IMR-90 (cell line): Measurements from ENCODE around the gene P2RX5. TPM values are rescaled to one million over a fixed set of nuclear protein-coding genes. Genes with fewer than 3 reads are reported as not detected.

Source experiments
- ATAC-seq: fragments of 200-7000 bp; cut with Tn5 transposase; 2 replicates; pipeline ENCODE4 v1.9.1; 2020; ENCODE audit warnings: low read depth, mild to moderate bottlenecking, moderate library complexity
- BruUV-seq: library from RNA; stranded (reverse); fragments of 400-500 nt; replicated peaks from 2 replicates; lab custom pipeline; 2021; lab: Mats Ljungman, UMichigan
- CTCF ChIA-PET: fragments of 300-600 bp; formaldehyde crosslinking; extraction: SDS; loops from one replicate; lab custom pipeline; 2021; ENCODE audit warnings: antibody characterized with exemption; lab: Yijun Ruan, JAX
- POLR2A ChIA-PET: fragments of 300-600 bp; sonication (Branson Sonifier 250); formaldehyde crosslinking; loops from one replicate; lab custom pipeline; 2022; ENCODE audit warnings: antibody characterized with exemption; ENCODE audit not compliant: unreplicated experiment; lab: Charles Lee
- DNase-seq: peaks from one replicate; pipeline ENCODE4 v3.0.0; 2013
- H2AFZ ChIP-seq: replicated peaks from 2 replicates; pipeline ENCODE3; 2013; ENCODE audit warnings: low read length, mild to moderate bottlenecking; ENCODE audit not compliant: poor library complexity
- H2AK5ac ChIP-seq: 2 replicates; pipeline ENCODE4 v1.6.1; 2013; ENCODE audit warnings: low read depth, low read length, inconsistent platforms
- H2AK9ac ChIP-seq: replicated peaks from 2 replicates; pipeline ENCODE3; 2013; ENCODE audit warnings: mild to moderate bottlenecking, low read depth, low read length, moderate library complexity; ENCODE audit not compliant: poor library complexity
- H2BK120ac ChIP-seq: 2 replicates; pipeline ENCODE4 v1.6.1; 2013; ENCODE audit warnings: low read depth, low read length, inconsistent platforms
- H2BK15ac ChIP-seq: 3 replicates; pipeline ENCODE4 v1.6.1; 2013; ENCODE audit warnings: low read depth, low read length, inconsistent platforms
- H2BK20ac ChIP-seq: 2 replicates; pipeline ENCODE4 v1.6.1; 2013; ENCODE audit warnings: low read depth, mild to moderate bottlenecking, inconsistent platforms, low read length, moderate library complexity
- H2BK5ac ChIP-seq: 2 replicates; pipeline ENCODE4 v1.6.1; 2013; ENCODE audit warnings: mild to moderate bottlenecking, low read depth, low read length, inconsistent platforms; ENCODE audit not compliant: poor library complexity, severe bottlenecking
- H3K14ac ChIP-seq: replicated peaks from 2 replicates; pipeline ENCODE4 v1.6.1; 2013; ENCODE audit warnings: low read depth, low read length, inconsistent platforms
- H3K18ac ChIP-seq: 2 replicates; pipeline ENCODE4 v1.6.1; 2013; ENCODE audit warnings: low read depth, low read length, control low read depth
- H3K23ac ChIP-seq: 2 replicates; pipeline ENCODE4 v1.6.1; 2013; ENCODE audit warnings: low read depth, low read length, inconsistent platforms
- H3K27ac ChIP-seq: 2 replicates; pipeline ENCODE4 v1.5.1; 2013; ENCODE audit warnings: mild to moderate bottlenecking, control low read depth, low read length; ENCODE audit not compliant: insufficient read depth
- H3K27me3 ChIP-seq: 2 replicates; pipeline ENCODE4 v1.6.1; 2013; ENCODE audit warnings: low read length; ENCODE audit not compliant: control insufficient read depth, insufficient read depth
- H3K36me3 ChIP-seq: 2 replicates; pipeline ENCODE4 v1.6.1; 2013; ENCODE audit warnings: low read length, mixed read lengths; ENCODE audit not compliant: control insufficient read depth, insufficient read depth
- H3K4ac ChIP-seq: 2 replicates; pipeline ENCODE4 v1.6.1; 2013; ENCODE audit warnings: low read depth, low read length, inconsistent platforms
- H3K4me1 ChIP-seq: 2 replicates; pipeline ENCODE4 v1.6.1; 2013; ENCODE audit warnings: low read length, mixed read lengths; ENCODE audit not compliant: control insufficient read depth, insufficient read depth
- H3K4me2 ChIP-seq: 2 replicates; pipeline ENCODE4 v1.6.1; 2013; ENCODE audit warnings: low read depth, mild to moderate bottlenecking, control low read depth, low read length, moderate library complexity
- H3K4me3 ChIP-seq: 2 replicates; pipeline ENCODE4 v1.5.1; 2013; ENCODE audit warnings: low read depth, mild to moderate bottlenecking, control low read depth, low read length, moderate library complexity; ENCODE audit not compliant: insufficient read depth
- H3K56ac ChIP-seq: 2 replicates; pipeline ENCODE4 v1.6.1; 2013; ENCODE audit warnings: low read length, inconsistent platforms; ENCODE audit not compliant: insufficient read depth; ENCODE audit errors: extremely low read depth
- H3K79me1 ChIP-seq, 2 experiments: 2 replicates each; pipeline ENCODE4 v1.6.1; 2013; ENCODE audit warnings: low read length in 2 of 2, inconsistent platforms in 1 of 2, low read depth in 1 of 2
- H3K9ac ChIP-seq: 2 replicates; pipeline ENCODE4 v1.6.1; 2013; ENCODE audit warnings: low read depth, low read length, control low read depth
- H3K9me1 ChIP-seq: 2 replicates; pipeline ENCODE4 v1.6.1; 2013; ENCODE audit warnings: low read length, inconsistent platforms; ENCODE audit not compliant: insufficient read depth
- H3K9me3 ChIP-seq: 2 replicates; pipeline ENCODE4 v1.6.1; 2013; ENCODE audit warnings: low read length; ENCODE audit not compliant: control insufficient read depth, insufficient read depth
- H4K20me1 ChIP-seq: 2 replicates; pipeline ENCODE4 v1.6.1; 2013; ENCODE audit warnings: low read length, inconsistent platforms; ENCODE audit not compliant: insufficient read depth
- H4K5ac ChIP-seq: 2 replicates; pipeline ENCODE4 v1.6.1; 2013; ENCODE audit warnings: mild to moderate bottlenecking, low read depth, low read length, control low read depth
- H4K8ac ChIP-seq, 2 experiments: 2 replicates each; pipeline ENCODE4 v1.6.1; 2013; ENCODE audit warnings: low read depth in 2 of 2, low read length in 2 of 2, control low read depth in 1 of 2, inconsistent platforms in 1 of 2
- H4K91ac ChIP-seq: 2 replicates; pipeline ENCODE4 v1.6.1; 2013; ENCODE audit warnings: low read depth, low read length, inconsistent platforms; ENCODE audit not compliant: insufficient read depth
- BHLHE40 ChIP-seq: fragments of 150-350 bp; IDR thresholded peaks from 2 replicates; pipeline ENCODE4 v1.6.1; 2016; ENCODE audit warnings: mild to moderate bottlenecking, low read depth, low read length
- CEBPB ChIP-seq: IDR thresholded peaks from 2 replicates; pipeline ENCODE4 v1.6.1; 2012; ENCODE audit warnings: low read depth, low read length, improper control_type of control experiment
- CHD1 ChIP-seq: IDR thresholded peaks from 2 replicates; pipeline ENCODE4 v1.6.1; 2012; ENCODE audit warnings: low read depth, low read length, improper control_type of control experiment
- FOS ChIP-seq: fragments of 150-350 bp; IDR thresholded peaks from 2 replicates; pipeline ENCODE4 v1.6.1; 2016; ENCODE audit warnings: low read depth, low read length
- MAFK ChIP-seq: IDR thresholded peaks from 2 replicates; pipeline ENCODE4 v1.6.1; 2012; ENCODE audit warnings: low read depth, low read length, improper control_type of control experiment
- MXI1 ChIP-seq: IDR thresholded peaks from 2 replicates; pipeline ENCODE4 v1.6.1; 2012; ENCODE audit warnings: low read depth, mild to moderate bottlenecking, low read length, moderate library complexity, borderline replicate concordance
- NFE2L2 ChIP-seq: fragments of 150-350 bp; IDR thresholded peaks from 2 replicates; pipeline ENCODE4 v1.6.1; 2016; ENCODE audit warnings: low read depth, mild to moderate bottlenecking, low read length
- POLR2A ChIP-seq: IDR thresholded peaks from 2 replicates; pipeline ENCODE4 v1.6.1; 2012; ENCODE audit warnings: mild to moderate bottlenecking, low read depth, low read length
- RAD21 ChIP-seq: IDR thresholded peaks from 2 replicates; pipeline ENCODE4 v1.6.1; 2012; ENCODE audit warnings: low read length, improper control_type of control experiment
- RCOR1 ChIP-seq: IDR thresholded peaks from 2 replicates; pipeline ENCODE4 v1.6.1; 2012; ENCODE audit warnings: mild to moderate bottlenecking, low read length, improper control_type of control experiment; ENCODE audit not compliant: insufficient replicate concordance
- RFX5 ChIP-seq: IDR thresholded peaks from 2 replicates; pipeline ENCODE4 v1.8.0; 2012; ENCODE audit warnings: low read depth, mild to moderate bottlenecking, low read length, moderate library complexity
- SMC3 ChIP-seq: fragments of 150-350 bp; IDR thresholded peaks from 2 replicates; pipeline ENCODE4 v1.6.1; 2016; ENCODE audit warnings: low read depth, mild to moderate bottlenecking, antibody characterized with exemption, low read length, moderate library complexity
- WGBS, 2 experiments: methylation state at CpG; one replicate each; pipeline versions ENCODE4 v1.1.5 to v1.1.7; 2013; ENCODE audit warnings: missing lambda C conversion rate in 2 of 2; ENCODE audit not compliant: insufficient read length in 1 of 2; ENCODE audit errors: extremely low coverage in 2 of 2; 5-methylcytosine and 5-hydroxymethylcytosine counted together
- dilution Hi-C: fragments of 300-500 bp; cut with HindIII; formaldehyde crosslinking; loops from one replicate; pipeline ENCODE4 v1.14.3; 2018; ENCODE audit warnings: low sequenced_read_pairs; ENCODE audit not compliant: unreplicated experiment
- in situ Hi-C: fragments of 300-500 bp; cut with MboI; formaldehyde crosslinking; loops from 3 replicates; pipeline ENCODE4 v1.14.3; 2019; ENCODE audit warnings: low sequenced_read_pairs, inconsistent platforms, mixed read lengths
- intact Hi-C: fragments of 100-400 bp; cut with micrococcal nuclease; formaldehyde crosslinking; loops from 2 replicates; pipeline ENCODE4 v1.10.0; 2022
- polyA plus RNA-seq, 3 experiments: library from polyadenylated mRNA; depleted of rRNA; stranded (reverse); fragments of >200 nt; gene quantifications; 2 replicates each; pipeline ENCODE4 v1.2.3, GENCODE V29; 2012; ENCODE audit warnings: low replicate concordance in 1 of 3
- total RNA-seq: library from RNA; depleted of rRNA; stranded (reverse); fragments of >200 nt; gene quantifications from 2 replicates; pipeline ENCODE4 v1.2.3, GENCODE V29; 2012
- TF ChIP-seq, protein P1 (sequence below): fragments of 150-350 bp; IDR thresholded peaks from 2 replicates; pipeline ENCODE4 v1.6.1; 2016; ENCODE audit warnings: low read depth, mild to moderate bottlenecking, low read length, moderate library complexity, borderline replicate concordance
- TF ChIP-seq, protein P2 (sequence below): fragments of 150-350 bp; IDR thresholded peaks from 2 replicates; pipeline ENCODE4 v1.6.1; 2017; ENCODE audit warnings: mild to moderate bottlenecking, antibody characterized with exemption, low read length, low read depth

Gene P2RX5
- total and polyA plus RNA-seq, 2 of the 4 experiments (the other 2 are of a cell fraction) = 1.8 to 3.7 TPM

GRCh38 chr17:3675886-3676285, 20.1 kb downstream of the P2RX5 start:
- Histone ChIP-seq H2BK15ac (no peak overlapping the region), H3K9me3 (no peaks in the 10 kb centered on the region), H2BK20ac (no peak overlapping the region), H2AK9ac (no peak overlapping the region), H3K56ac (no peak overlapping the region), H4K20me1 (peaks cover 3% of the 10 kb centered on the region; the same call in 1 of the 2 replicates), H3K4me3 (no peak overlapping the region), H2BK5ac (no peak overlapping the region), H3K27ac (no peak overlapping the region), H4K91ac (no peak overlapping the region), H3K36me3 (no peaks in the 10 kb centered on the region), H4K8ac (no peak overlapping the region), H2BK120ac (no peak overlapping the region), H3K4me2 (no peak overlapping the region), H3K27me3 (no peaks in the 10 kb centered on the region; the same call in 1 of the 2 replicates), H3K4me1 (no peaks in the 10 kb centered on the region), H3K14ac (no peak overlapping the region), H3K18ac (no peak overlapping the region), H3K9me1 (peaks cover 12% of the 10 kb centered on the region), H3K79me1 (peaks cover 0 to 13% of the 10 kb centered on the region in 2 experiments; a peak in 2 of 4 replicates), H3K4ac (no peak overlapping the region), H3K23ac (no peak overlapping the region), H3K9ac (no peak overlapping the region), H4K5ac (no peak overlapping the region), H2AFZ (no peak overlapping the region), H2AK5ac (no peak overlapping the region)
- in situ Hi-C loops (no loop called here), dilution Hi-C loops (no loop called here), intact Hi-C loops (no loop called here)
- no TSS peak for BruUV-seq
- 83% methylated on average over 7 of the region's 11 CpGs; no CpG with 5 or more reads in 1 of the 2 experiments for WGBS, 2 experiments
- TF ChIP-seq, protein P1, sequence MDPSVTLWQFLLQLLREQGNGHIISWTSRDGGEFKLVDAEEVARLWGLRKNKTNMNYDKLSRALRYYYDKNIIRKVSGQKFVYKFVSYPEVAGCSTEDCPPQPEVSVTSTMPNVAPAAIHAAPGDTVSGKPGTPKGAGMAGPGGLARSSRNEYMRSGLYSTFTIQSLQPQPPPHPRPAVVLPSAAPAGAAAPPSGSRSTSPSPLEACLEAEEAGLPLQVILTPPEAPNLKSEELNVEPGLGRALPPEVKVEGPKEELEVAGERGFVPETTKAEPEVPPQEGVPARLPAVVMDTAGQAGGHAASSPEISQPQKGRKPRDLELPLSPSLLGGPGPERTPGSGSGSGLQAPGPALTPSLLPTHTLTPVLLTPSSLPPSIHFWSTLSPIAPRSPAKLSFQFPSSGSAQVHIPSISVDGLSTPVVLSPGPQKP = no peak
- TF ChIP-seq MAFK = no peak
- TF ChIP-seq, protein P2, sequence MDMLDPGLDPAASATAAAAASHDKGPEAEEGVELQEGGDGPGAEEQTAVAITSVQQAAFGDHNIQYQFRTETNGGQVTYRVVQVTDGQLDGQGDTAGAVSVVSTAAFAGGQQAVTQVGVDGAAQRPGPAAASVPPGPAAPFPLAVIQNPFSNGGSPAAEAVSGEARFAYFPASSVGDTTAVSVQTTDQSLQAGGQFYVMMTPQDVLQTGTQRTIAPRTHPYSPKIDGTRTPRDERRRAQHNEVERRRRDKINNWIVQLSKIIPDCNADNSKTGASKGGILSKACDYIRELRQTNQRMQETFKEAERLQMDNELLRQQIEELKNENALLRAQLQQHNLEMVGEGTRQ = no peak
- TF ChIP-seq RFX5 = no peak
- TF ChIP-seq CEBPB = no peak
- TF ChIP-seq CHD1 = no peak
- no peak for TF ChIP-seq RAD21
- no peak for TF ChIP-seq POLR2A
- no peak for TF ChIP-seq BHLHE40
- no peak for TF ChIP-seq MXI1
- no peak for TF ChIP-seq SMC3
- no peak for TF ChIP-seq RCOR1
- no peak for TF ChIP-seq NFE2L2
- no peak for TF ChIP-seq FOS
- ATAC-seq = no peak
- ChIA-PET POLR2A (no interaction called here), CTCF (no interaction called here)
- DNase-seq = no peak
